HepG2 (cell line): ENCODE results near the gene HNRNPM. TPM values are rescaled to one million over a fixed set of nuclear protein-coding genes. Genes with fewer than 3 reads are reported as not detected.

Experiments
- ARID3A ChIP-seq: IDR thresholded peaks from 2 replicates; pipeline ENCODE4 v1.6.1; 2012; ENCODE audit warnings: low read depth, low read length, improper control_type of control experiment
- ATF7 ChIP-seq, 2 experiments: fragments of 450-650 bp in 1 of 2; sonication (generic) in 1 of 2; formaldehyde crosslinking in 1 of 2; IDR thresholded peaks; 2 replicates each; pipeline versions ENCODE4 v1.4.0 to v1.6.1; 2016 to 2020; ENCODE audit warnings: antibody characterized with exemption in 1 of 2, mild to moderate bottlenecking in 1 of 2, missing genetic modification reagents in 1 of 2
- ATRX ChIP-seq: sonication (generic); formaldehyde crosslinking; IDR thresholded peaks from 2 replicates; pipeline ENCODE4 v1.4.0; 2020; ENCODE audit warnings: missing genetic modification reagents, borderline replicate concordance
- CAMTA2 ChIP-seq: sonication (generic); formaldehyde crosslinking; IDR thresholded peaks from 2 replicates; pipeline ENCODE4 v1.4.0; 2020; ENCODE audit warnings: mild to moderate bottlenecking, missing genetic modification reagents, borderline replicate concordance
- CREB1 ChIP-seq, 2 experiments: fragments of 450-650 bp in 1 of 2; IDR thresholded peaks; 2 replicates each; pipeline ENCODE4 v1.6.1; 2016 to 2017; ENCODE audit warnings: control low read depth in 1 of 2, mild to moderate bottlenecking in 1 of 2, missing compliant biosample characterization in 1 of 2, missing genetic modification characterization in 1 of 2
- ELF4 ChIP-seq: sonication (generic); formaldehyde crosslinking; IDR thresholded peaks from 2 replicates; pipeline ENCODE4 v1.5.0; 2020; ENCODE audit warnings: missing genetic modification reagents, mild to moderate bottlenecking, moderate library complexity, borderline replicate concordance
- GTF3A ChIP-seq: sonication (generic); formaldehyde crosslinking; conservative IDR thresholded peaks from 2 replicates; pipeline ENCODE4 v1.4.0; 2020; ENCODE audit warnings: mild to moderate bottlenecking, missing genetic modification reagents
- KDM5B ChIP-seq: sonication (generic); formaldehyde crosslinking; IDR thresholded peaks from 2 replicates; pipeline ENCODE4 v1.4.0; 2020; ENCODE audit warnings: missing genetic modification reagents, mild to moderate bottlenecking, borderline replicate concordance
- KLF16 ChIP-seq, 2 experiments: sonication (generic) in 1 of 2; formaldehyde crosslinking in 1 of 2; IDR thresholded peaks; 2 replicates each; pipeline versions ENCODE4 v1.6.1 to v1.8.0; 2016 to 2023; ENCODE audit warnings: missing genetic modification reagents in 2 of 2, missing compliant biosample characterization in 1 of 2
- NFKBIZ ChIP-seq: IDR thresholded peaks from 2 replicates; pipeline ENCODE4 v1.6.1; 2018; ENCODE audit warnings: missing genetic modification reagents, missing compliant biosample characterization
- RBFOX2 ChIP-seq: fragments of 200-400 bp; formaldehyde crosslinking; IDR thresholded peaks from 2 replicates; pipeline ENCODE4 v1.6.1; 2017; ENCODE audit warnings: low read depth, mild to moderate bottlenecking, low read length
- XBP1 ChIP-seq: sonication (generic); formaldehyde crosslinking; IDR thresholded peaks from 2 replicates; pipeline ENCODE4 v1.5.0; 2020; ENCODE audit warnings: missing genetic modification reagents
- YY1 ChIP-seq: IDR thresholded peaks from 2 replicates; pipeline ENCODE4 v1.6.1; 2011; ENCODE audit warnings: low read length, low read depth, moderate library complexity, mild to moderate bottlenecking; ENCODE audit not compliant: insufficient read depth, insufficient replicate concordance
- ZBTB33 ChIP-seq: sonication (generic); formaldehyde crosslinking; IDR thresholded peaks from 2 replicates; pipeline ENCODE4 v1.4.0; 2020; ENCODE audit warnings: missing genetic modification reagents
- ZNF253 ChIP-seq: sonication (generic); formaldehyde crosslinking; IDR thresholded peaks from 2 replicates; pipeline ENCODE4 v1.8.0; 2022; ENCODE audit warnings: mild to moderate bottlenecking, missing genetic modification reagents, borderline replicate concordance
- ZNF263 ChIP-seq: sonication (generic); formaldehyde crosslinking; IDR thresholded peaks from 2 replicates; pipeline ENCODE4 v1.4.0; 2020; ENCODE audit warnings: missing genetic modification reagents
- ZNF331 ChIP-seq: sonication (generic); formaldehyde crosslinking; IDR thresholded peaks from 2 replicates; pipeline ENCODE4 v1.4.0; 2020; ENCODE audit warnings: missing genetic modification reagents
- ZNF343 ChIP-seq: sonication (generic); formaldehyde crosslinking; IDR thresholded peaks from 2 replicates; pipeline ENCODE4 v1.4.0; 2020; ENCODE audit warnings: mild to moderate bottlenecking, missing genetic modification reagents
- ZNF446 ChIP-seq: sonication (generic); formaldehyde crosslinking; IDR thresholded peaks from 2 replicates; pipeline ENCODE4 v1.5.0; 2020; ENCODE audit warnings: mild to moderate bottlenecking, missing genetic modification reagents
- ZNF768 ChIP-seq: sonication (generic); formaldehyde crosslinking; IDR thresholded peaks from 2 replicates; pipeline ENCODE4 v1.4.0; 2020; ENCODE audit warnings: missing genetic modification reagents
- polyA plus RNA-seq, 8 experiments: library from polyadenylated mRNA; depleted of rRNA in 3 of 8; stranded (reverse) in 7 of 8; unstranded in 1 of 8; fragments of >200 nt; fragmentation: Illumina TruSeq in 4 of 8; extraction: Trizol in 4 of 8; gene quantifications; 2 replicates each; pipeline versions ENCODE4 v1.2.1 to v1.2.3, GENCODE V29; 2011 to 2016; ENCODE audit warnings: low read depth in 4 of 8, missing spikeins in 1 of 8, mixed read lengths in 1 of 8; ENCODE audit not compliant: insufficient read depth in 1 of 8
- total RNA-seq, 5 experiments: library from RNA; depleted of rRNA; stranded (reverse); fragments of >200 nt; fragmentation: Illumina TruSeq; extraction: Trizol; gene quantifications; 2 replicates each; pipeline ENCODE4 v1.2.3, GENCODE V29; 2016; ENCODE audit warnings: low read depth in 1 of 5
- TF ChIP-seq, protein P1 (sequence below): sonication (generic); formaldehyde crosslinking; IDR thresholded peaks from 2 replicates; pipeline ENCODE4 v1.8.1; 2023; ENCODE audit warnings: missing genetic modification reagents, inconsistent platforms, borderline replicate concordance
- TF ChIP-seq, protein P2 (sequence below): sonication (generic); formaldehyde crosslinking; IDR thresholded peaks from 2 replicates; pipeline ENCODE4 v1.4.0; 2020; ENCODE audit warnings: mild to moderate bottlenecking, missing genetic modification reagents

Gene HNRNPM
- total and polyA plus RNA-seq, 2 of the 13 experiments (the other 11 are each of a cell fraction or from before 2014, with no cell fraction given), result 56.7 to 102 TPM

- TF ChIP-seq CREB1 (IDR thresholded peaks at IDR 0.05) (peak; percentile 38; the same call in 1 of the 2 replicates), CREB1 (CRISPR knock-in tag; IDR thresholded peaks at IDR 0.05) (no peak), KLF16 (CRISPR knock-in tag; IDR thresholded peaks at IDR 0.05) (no peak), ATF7 (IDR thresholded peaks at IDR 0.05) (no peak), ATF7 (CRISPR knock-in tag; IDR thresholded peaks at IDR 0.05) (no peak), NFKBIZ (CRISPR knock-in tag) (no peak), ARID3A (peak; percentile 66), ZNF343 (CRISPR knock-in tag) (no peak), GTF3A (no peak), XBP1 (CRISPR knock-in tag) (no peak), YY1 (no peak), RBFOX2 (peak; percentile 65), ELF4 (CRISPR knock-in tag) (no peak), ZBTB33 (CRISPR knock-in tag) (no peak), ZNF768 (CRISPR knock-in tag) (peak; percentile 31; the same call in 1 of the 2 replicates), CAMTA2 (CRISPR knock-in tag) (no peak), ATRX (CRISPR knock-in tag) (no peak), KDM5B (CRISPR knock-in tag) (no peak), ZNF446 (CRISPR knock-in tag) (no peak), ZNF253 (CRISPR knock-in tag) (no peak), ZNF263 (no peak), ZNF331 (CRISPR knock-in tag) (peak; percentile 39; the same call in 1 of the 2 replicates)
- TF ChIP-seq, protein P1, sequence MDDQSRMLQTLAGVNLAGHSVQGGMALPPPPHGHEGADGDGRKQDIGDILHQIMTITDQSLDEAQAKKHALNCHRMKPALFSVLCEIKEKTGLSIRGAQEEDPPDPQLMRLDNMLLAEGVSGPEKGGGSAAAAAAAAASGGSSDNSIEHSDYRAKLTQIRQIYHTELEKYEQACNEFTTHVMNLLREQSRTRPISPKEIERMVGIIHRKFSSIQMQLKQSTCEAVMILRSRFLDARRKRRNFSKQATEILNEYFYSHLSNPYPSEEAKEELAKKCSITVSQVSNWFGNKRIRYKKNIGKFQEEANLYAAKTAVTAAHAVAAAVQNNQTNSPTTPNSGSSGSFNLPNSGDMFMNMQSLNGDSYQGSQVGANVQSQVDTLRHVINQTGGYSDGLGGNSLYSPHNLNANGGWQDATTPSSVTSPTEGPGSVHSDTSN (CRISPR knock-in tag), result 0 out of 2 replicates have a peak, but pooled peaks have one; percentile 18
- TF ChIP-seq, protein P2, sequence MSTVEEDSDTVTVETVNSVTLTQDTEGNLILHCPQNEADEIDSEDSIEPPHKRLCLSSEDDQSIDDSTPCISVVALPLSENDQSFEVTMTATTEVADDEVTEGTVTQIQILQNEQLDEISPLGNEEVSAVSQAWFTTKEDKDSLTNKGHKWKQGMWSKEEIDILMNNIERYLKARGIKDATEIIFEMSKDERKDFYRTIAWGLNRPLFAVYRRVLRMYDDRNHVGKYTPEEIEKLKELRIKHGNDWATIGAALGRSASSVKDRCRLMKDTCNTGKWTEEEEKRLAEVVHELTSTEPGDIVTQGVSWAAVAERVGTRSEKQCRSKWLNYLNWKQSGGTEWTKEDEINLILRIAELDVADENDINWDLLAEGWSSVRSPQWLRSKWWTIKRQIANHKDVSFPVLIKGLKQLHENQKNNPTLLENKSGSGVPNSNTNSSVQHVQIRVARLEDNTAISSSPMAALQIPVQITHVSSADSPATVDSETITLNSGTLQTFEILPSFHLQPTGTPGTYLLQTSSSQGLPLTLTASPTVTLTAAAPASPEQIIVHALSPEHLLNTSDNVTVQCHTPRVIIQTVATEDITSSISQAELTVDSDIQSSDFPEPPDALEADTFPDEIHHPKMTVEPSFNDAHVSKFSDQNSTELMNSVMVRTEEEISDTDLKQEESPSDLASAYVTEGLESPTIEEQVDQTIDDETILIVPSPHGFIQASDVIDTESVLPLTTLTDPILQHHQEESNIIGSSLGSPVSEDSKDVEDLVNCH (CRISPR knock-in tag), result no peak
Measured at GRCh38 chr19:8412783-8413628, 31.8 kb upstream of the HNRNPM start, which contains the start of gene MARCHF2 (continued).
